ENCODE data around the gene VHLL.

VHLL gene

DNA sequence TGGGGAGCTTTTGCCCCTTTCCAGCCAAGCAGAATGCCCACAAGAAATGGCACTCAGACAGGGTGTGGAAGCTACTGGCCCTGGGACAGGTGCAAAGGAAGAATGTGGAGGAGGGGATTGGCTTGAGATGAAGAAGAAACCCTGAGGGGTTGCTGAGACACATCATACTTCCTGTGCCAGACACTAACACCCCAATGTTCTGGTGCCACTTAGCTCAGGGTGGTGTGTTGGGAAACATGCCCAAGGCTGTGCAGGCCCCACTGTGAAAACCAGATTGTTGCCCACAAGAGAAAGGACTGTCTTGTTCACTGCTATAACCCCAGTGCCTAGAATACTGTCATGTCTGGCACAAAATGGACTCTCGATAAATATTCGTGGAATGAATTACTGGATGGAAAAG, 41.4 kb downstream of the VHLL start:
- DNase-seq (ENCODE audit: low spot score): no peak

GRCh38 chr1:156253634-156254033, 45.5 kb downstream of the VHLL start:
- no peak for DNase-seq (ENCODE audit: low spot score)

DNA sequence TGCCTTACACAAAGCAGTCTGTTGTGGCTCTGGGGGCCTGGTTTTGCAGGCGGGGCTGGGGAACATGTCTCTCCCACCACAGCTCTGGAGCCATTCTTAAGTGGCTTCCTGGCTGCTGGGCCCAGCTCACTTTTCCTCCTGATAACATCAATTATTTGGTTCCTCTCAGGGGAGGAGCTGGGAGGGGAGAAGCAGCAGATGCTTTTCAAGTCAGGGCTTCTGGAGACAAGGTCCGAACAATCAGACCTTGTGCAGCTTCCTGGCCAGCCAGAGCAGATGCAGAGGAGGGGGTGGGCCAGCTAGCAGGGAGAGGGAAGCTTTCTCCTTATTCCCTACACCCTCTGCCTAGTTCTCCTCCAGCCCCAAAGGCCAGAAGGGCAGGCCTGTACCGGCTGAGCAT, 47.6 kb downstream of the VHLL start:
- no peak for DNase-seq (ENCODE audit: low spot score)

DNA sequence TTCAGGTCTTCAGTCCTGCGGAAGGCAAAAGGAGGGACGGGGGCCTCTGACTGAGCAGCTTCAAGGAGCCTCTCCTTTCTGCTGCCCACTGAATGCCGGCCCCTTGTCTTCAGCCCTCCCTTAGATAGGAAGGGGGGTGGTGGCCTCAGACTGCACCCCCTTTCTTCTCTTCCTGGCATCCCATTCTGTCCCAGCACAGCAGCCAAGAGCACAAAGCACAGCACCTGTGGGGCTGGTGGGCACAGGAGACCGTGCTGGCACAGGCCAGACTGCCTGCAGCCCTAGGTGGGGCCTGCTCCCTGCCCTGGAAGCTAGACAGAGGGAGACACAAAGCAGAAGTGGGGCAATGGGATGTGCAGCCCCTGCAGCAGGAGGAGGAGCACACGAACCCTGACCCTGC, 49.5 kb downstream of the VHLL start:
- no peak for DNase-seq (ENCODE audit: low spot score)

Data from hepatic stellate cell (primary cell).